Dendritic cell treated with granulocyte-macrophage colony-stimulating factor and Interleukin-4, amounts not matched to agents 40 ng/mL and 50 ng/mL, for 4 days (primary cell): Measurements from ENCODE around the gene TMEM134.
A peak's percentile ranks its signal among the peaks of the same experiment; 100 is the strongest.
"Not testable (repeated sequence)": the region's sequence is repeated elsewhere in the genome, so short reads cannot be mapped to it uniquely, and the experiment has no call there.

ENCODE experiments used
- H3K27ac Mint-ChIP-seq: one replicate; pipeline ENCODE4 v1.8.0; 2022; ENCODE audit warnings: mild to moderate bottlenecking, mixed read lengths
- H3K27me3 Mint-ChIP-seq: one replicate; pipeline ENCODE4 v1.8.0; 2022; ENCODE audit warnings: mild to moderate bottlenecking, mixed read lengths
- H3K36me3 Mint-ChIP-seq: one replicate; pipeline ENCODE4 v1.8.0; 2022; ENCODE audit warnings: low read depth, mixed read lengths
- H3K4me1 Mint-ChIP-seq: one replicate; pipeline ENCODE4 v1.8.0; 2022; ENCODE audit warnings: low read depth, mixed read lengths
- H3K4me3 Mint-ChIP-seq: one replicate; pipeline ENCODE4 v1.8.0; 2022; ENCODE audit warnings: mild to moderate bottlenecking, moderate library complexity, mixed read lengths
- H3K9me3 Mint-ChIP-seq: one replicate; pipeline ENCODE4 v1.8.0; 2022; ENCODE audit warnings: mixed read lengths
- intact Hi-C: fragments of 100-400 bp; cut with micrococcal nuclease; formaldehyde crosslinking; loops from one replicate; pipeline ENCODE4 v1.15.0; 2022

The TMEM134 gene

DNA sequence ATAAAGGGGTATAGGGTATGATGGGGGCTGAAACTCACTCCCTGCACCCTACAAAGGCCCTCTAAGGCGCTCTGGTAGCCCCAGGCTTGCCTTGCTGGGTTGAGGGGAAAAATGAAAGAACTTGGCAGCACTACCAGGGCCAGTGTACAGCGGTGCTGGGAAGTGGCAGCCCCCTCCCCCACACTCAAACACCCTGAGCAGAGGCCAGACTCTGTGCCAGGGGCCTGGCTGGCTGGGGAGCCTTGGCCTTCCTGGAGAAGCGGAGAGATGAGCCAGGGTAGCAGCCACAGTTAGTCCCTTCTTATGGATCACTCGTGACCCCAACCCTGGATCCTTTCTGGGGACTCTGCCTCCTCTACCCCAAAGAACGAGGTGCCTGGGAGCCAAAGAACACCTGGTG, 2.7 kb downstream of the TMEM134 start:
- H3K9me3 Mint-ChIP-seq = no peaks in the 10 kb centered on the region
- no peak overlapping the region for H3K4me3 Mint-ChIP-seq
- intact Hi-C loops = loop anchor here (5.0 kb wide), 2 partner anchors 39 to 41 kb away; partner anchors contain the start of genes CDK2AP2, PITPNM1 and RPS6KB2
- H3K27me3 Mint-ChIP-seq = peaks cover 7% of the 10 kb centered on the region
- peaks cover 34% of the 10 kb centered on the region for H3K36me3 Mint-ChIP-seq
- peaks cover 64% of the 10 kb centered on the region for H3K4me1 Mint-ChIP-seq
- H3K27ac Mint-ChIP-seq = peak overlapping the region; percentile 8

GRCh38 chr11:67465530-67465929, 3.5 kb downstream of the TMEM134 start:
- intact Hi-C loops = loop anchor here (5.0 kb wide), 2 partner anchors 38 to 42 kb away; partner anchors contain the start of genes CDK2AP2, PITPNM1 and RPS6KB2
- not testable (repeated sequence) for H3K27me3 Mint-ChIP-seq, H3K9me3 Mint-ChIP-seq
- Mint-ChIP-seq H3K4me1 (peaks cover 59% of the 10 kb centered on the region), H3K27ac (peak overlapping the region; percentile 96), H3K4me3 (peak overlapping the region; percentile 95), H3K36me3 (peaks cover 34% of the 10 kb centered on the region)

GRCh38 chr11:67465189-67465510, 3.9 kb downstream of the TMEM134 start:
- Mint-ChIP-seq H3K4me1 (peaks cover 59% of the 10 kb centered on the region), H3K9me3 (no peaks in the 10 kb centered on the region), H3K4me3 (peak overlapping the region; percentile 95), H3K27me3 (peaks cover 9% of the 10 kb centered on the region), H3K27ac (peak overlapping the region; percentile 96), H3K36me3 (peaks cover 34% of the 10 kb centered on the region)
- intact Hi-C loops = loop anchor here (5.0 kb wide), 2 partner anchors 38 to 42 kb away; partner anchors contain the start of genes CDK2AP2, PITPNM1 and RPS6KB2

DNA sequence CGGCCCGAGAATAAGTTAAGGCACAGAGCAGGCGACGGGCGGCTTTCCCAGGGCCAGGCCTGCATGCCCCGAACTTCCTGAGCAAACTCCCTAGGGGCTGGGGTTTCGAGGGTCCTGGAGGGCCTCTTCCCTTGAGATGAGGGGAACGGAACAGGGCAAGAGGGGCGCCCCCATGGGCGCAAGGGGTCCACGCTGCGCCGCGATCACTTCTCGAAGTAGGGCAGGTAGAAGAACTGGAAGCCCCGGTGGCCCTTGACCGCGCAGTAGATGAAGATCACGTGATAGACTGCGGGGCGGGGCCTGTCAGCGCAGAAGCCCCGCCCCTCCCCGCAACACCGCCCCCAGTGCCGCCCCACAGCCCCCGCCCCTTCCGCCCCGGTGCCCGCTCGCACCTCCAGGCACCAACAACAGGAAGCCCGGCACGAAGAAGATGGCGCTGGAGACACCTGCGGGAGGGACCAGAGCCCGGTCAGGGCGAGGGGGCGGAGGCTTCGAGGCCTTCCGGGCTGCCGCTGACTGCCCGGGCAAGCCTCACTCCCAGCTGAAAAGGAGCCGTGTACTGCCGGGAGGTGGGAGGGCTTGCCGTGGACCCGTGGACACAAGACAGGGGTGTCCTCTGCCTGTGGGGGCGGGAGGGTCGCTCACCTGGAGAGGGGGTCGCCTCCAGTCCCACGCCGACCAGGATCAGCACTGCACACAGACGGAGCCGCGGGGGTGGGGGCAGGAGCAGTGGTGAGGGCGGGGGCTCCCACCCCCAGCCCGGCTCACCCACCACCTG, 4.5 kb downstream of the TMEM134 start:
- H3K4me3 Mint-ChIP-seq = peak overlapping the region; percentile 95
- no peaks in the 10 kb centered on the region for H3K9me3 Mint-ChIP-seq
- H3K4me1 Mint-ChIP-seq = peaks cover 60% of the 10 kb centered on the region
- peaks cover 34% of the 10 kb centered on the region for H3K36me3 Mint-ChIP-seq
- H3K27ac Mint-ChIP-seq = peak overlapping the region; percentile 96
- intact Hi-C loops = loop anchor here (5.0 kb wide), 2 partner anchors 37 to 43 kb away; partner anchors contain the start of genes CDK2AP2, PITPNM1 and RPS6KB2
- peaks cover 9% of the 10 kb centered on the region for H3K27me3 Mint-ChIP-seq

DNA sequence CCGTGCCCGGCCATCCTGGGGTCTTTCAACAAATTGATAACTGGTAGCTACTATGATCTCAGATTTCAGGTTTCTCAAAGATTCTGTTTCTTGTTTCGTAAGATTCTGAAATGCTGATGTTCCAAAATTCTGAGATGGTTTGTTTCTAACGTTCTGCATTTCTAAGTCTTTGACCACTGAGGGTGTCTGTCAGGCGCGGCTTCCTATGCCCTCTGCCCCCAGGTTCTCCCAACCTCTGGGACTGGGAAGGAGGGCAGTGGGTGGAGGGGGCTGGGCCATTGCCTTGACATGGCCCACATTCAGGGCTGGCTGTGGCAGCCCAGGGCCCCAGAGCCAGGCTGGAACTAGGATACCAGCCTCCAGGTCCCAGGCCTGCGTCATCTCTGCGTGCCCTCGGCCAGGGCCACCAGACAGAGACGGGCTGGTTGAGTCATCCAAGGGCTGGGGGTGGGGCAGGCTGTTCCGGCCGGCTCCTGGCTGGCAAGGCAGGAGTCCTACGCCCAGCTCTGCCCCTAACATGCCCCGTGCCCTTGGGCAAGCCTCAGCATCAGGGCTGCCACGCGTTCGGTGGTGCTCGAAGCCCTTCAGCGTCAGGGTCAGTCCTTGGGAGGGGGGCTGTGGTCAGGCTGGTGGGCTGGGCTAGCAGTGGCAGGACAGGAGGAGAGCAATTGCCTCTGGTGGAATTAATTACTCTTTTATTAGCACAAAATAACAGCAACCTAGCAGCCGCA, 5.2 kb downstream of the TMEM134 start:
- no peaks in the 10 kb centered on the region for H3K9me3 Mint-ChIP-seq
- H3K36me3 Mint-ChIP-seq = peaks cover 33% of the 10 kb centered on the region
- H3K4me1 Mint-ChIP-seq = peaks cover 57% of the 10 kb centered on the region
- H3K27ac Mint-ChIP-seq = peak overlapping the region; percentile 96
- intact Hi-C loops = no loop called here
- peak overlapping the region; percentile 95 for H3K4me3 Mint-ChIP-seq
- peaks cover 9% of the 10 kb centered on the region for H3K27me3 Mint-ChIP-seq

DNA sequence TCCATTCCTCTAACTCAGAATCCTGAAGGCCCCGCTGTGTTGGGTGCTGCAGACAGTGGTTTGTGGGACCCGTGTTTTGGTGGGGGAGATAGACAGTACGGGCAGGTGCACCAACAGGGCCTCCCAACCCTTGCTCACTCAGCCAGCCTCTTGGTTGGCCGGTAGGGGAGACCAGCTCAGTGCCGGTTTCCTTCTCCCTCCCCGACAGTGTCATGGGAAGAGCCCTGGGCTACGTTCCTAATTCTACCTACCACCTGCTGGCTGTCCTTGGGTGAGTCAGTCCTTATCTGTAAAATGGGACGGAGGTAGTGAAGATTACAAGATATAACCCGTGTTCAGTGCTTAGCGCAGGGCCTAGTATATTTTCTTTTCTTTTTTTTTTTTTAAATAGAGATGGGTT, 5.9 kb downstream of the TMEM134 start:
- H3K4me3 Mint-ChIP-seq = no peak overlapping the region
- intact Hi-C loops = no loop called here
- peaks cover 9% of the 10 kb centered on the region for H3K27me3 Mint-ChIP-seq
- no peaks in the 10 kb centered on the region for H3K9me3 Mint-ChIP-seq
- H3K36me3 Mint-ChIP-seq = peaks cover 27% of the 10 kb centered on the region
- H3K4me1 Mint-ChIP-seq = peaks cover 52% of the 10 kb centered on the region
- peak overlapping the region; percentile 96 for H3K27ac Mint-ChIP-seq

DNA sequence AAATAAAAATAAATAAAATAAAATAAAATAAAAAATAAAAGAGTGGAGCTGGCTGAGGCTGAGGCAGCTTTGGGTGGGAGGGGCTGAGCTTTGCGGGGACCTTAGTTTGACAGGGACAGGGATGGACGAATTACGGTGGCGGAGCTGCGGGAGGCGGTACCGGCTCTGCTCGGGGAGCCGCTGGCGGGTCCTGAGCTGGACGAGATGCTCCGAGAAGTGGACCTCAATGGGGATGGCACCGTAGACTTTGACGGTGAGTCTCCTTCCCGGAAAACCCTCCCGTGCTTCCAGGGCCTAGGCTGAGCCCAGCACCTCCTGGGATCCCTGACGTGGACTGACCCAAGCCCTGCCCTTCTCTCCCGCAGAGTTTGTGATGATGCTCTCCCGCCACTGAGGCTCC, 10.8 kb downstream of the TMEM134 start:
- Mint-ChIP-seq H3K36me3 (no peaks in the 10 kb centered on the region), H3K4me3 (no peak overlapping the region), H3K9me3 (no peaks in the 10 kb centered on the region), H3K27ac (no peak overlapping the region), H3K4me1 (peaks cover 29% of the 10 kb centered on the region), H3K27me3 (peaks cover 3% of the 10 kb centered on the region)
- intact Hi-C loops = no loop called here

GRCh38 chr11:67457453-67457852, 11.6 kb downstream of the TMEM134 start:
- Mint-ChIP-seq H3K27me3 (peaks cover 3% of the 10 kb centered on the region), H3K27ac (no peak overlapping the region), H3K9me3 (no peaks in the 10 kb centered on the region), H3K4me3 (no peak overlapping the region), H3K4me1 (peaks cover 32% of the 10 kb centered on the region), H3K36me3 (no peaks in the 10 kb centered on the region)
- intact Hi-C loops = no loop called here

GRCh38 chr11:67456068-67456705, 12.9 kb downstream of the TMEM134 start:
- Mint-ChIP-seq H3K4me3 (no peak overlapping the region), H3K27me3 (peaks cover 3% of the 10 kb centered on the region), H3K27ac (no peak overlapping the region), H3K9me3 (no peaks in the 10 kb centered on the region), H3K36me3 (no peaks in the 10 kb centered on the region), H3K4me1 (peaks cover 45% of the 10 kb centered on the region)
- intact Hi-C loops = no loop called here

DNA sequence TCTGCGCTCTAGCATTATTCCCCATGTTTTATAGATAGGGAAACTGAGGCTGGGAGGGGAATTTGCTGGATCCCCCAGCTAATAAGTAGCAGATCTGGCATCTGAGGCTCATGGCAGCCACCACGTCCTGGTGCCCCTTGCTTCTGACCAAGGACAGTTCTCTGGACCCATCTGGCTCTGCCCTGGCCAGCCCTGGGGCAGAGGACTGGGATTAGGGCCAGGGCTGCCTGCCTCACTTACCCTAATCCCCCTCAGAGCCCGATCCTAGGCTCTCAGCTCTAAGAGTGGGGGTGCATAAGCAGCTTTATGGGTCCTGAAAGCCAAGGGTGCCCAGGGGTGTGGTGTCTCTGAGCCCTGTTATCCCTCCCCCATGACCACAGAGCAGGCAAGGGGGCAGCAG, 14.0 kb downstream of the TMEM134 start, which contains the start of gene CABP4:
Gene CABP4 (plus strand): TSS at position 301 of the 400 bp plus-strand sequence. CDS start 70 bp downstream, at position 371.
- Mint-ChIP-seq H3K36me3 (no peaks in the 10 kb centered on the region), H3K27ac (peak within 1 kb of the TSS; percentile 21), H3K4me1 (peaks cover 50% of the 10 kb centered on the region), H3K9me3 (no peaks in the 10 kb centered on the region), H3K4me3 (no peak within 1 kb of the TSS), H3K27me3 (peaks cover 1% of the 10 kb centered on the region)
- intact Hi-C loops = no loop called here

GRCh38 chr11:67453816-67454732, 15.0 kb downstream of the TMEM134 start:
- no peak overlapping the region for H3K4me3 Mint-ChIP-seq
- peaks cover 1% of the 10 kb centered on the region for H3K27me3 Mint-ChIP-seq
- H3K27ac Mint-ChIP-seq = peak overlapping the region; percentile 21
- intact Hi-C loops = no loop called here
- peaks cover 54% of the 10 kb centered on the region for H3K4me1 Mint-ChIP-seq
- no peaks in the 10 kb centered on the region for H3K9me3 Mint-ChIP-seq
- no peaks in the 10 kb centered on the region for H3K36me3 Mint-ChIP-seq

DNA sequence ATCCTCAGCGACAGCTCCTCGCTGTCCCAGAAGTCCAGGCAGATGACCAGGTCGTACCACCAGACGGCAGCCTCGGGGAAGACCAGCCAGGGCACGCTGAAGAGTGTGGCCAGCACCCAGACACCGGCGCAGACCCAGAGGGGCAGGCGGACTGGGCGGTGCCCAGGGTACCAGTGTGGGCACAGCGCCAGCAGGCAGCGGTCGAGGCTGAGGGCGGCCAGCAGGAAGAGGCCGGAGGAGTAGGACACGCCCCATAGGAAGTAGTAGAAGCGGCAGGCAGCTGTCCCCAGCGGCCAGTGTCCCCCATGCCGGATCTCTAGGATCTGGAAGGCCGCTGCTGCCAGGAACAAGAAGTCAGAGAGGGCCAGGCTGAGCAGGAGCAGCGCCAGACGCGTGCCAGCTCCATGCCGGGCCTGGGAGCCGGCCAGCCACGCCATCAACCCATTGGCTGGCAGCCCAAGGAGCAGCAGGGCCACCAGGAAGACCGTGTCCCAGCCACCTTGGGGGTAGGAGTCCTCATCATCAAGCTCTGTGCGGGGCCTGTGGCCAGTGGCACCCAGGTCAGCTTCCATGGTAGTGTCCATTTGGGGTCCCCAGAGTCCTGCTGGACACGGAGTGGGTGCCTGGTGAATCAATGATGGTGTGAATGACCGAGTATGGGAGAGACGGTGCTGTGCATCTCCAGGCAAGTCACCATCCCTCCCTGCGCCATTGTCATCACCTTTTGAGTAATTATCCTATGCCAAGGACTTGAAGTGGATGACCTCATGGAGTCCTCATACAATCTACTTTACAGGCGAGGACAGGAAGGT, 16.7 kb downstream of the TMEM134 start, which contains the start of gene GPR152:
Gene GPR152 (minus strand): TSS at position 589 of the 812 bp plus-strand sequence. CDS start 5 bp downstream, at position 584.
- Mint-ChIP-seq H3K4me3 (peak within 1 kb of the TSS; percentile 43), H3K27me3 (peaks cover 3% of the 10 kb centered on the region), H3K27ac (peak within 1 kb of the TSS; percentile 87), H3K36me3 (no peaks in the 10 kb centered on the region), H3K4me1 (peaks cover 69% of the 10 kb centered on the region), H3K9me3 (no peaks in the 10 kb centered on the region)
- intact Hi-C loops = no loop called here
